Activated gamma-delta T cell (primary cell): Measurements from ENCODE around the gene MAP4K1.
"Not testable (repeated sequence)": the region's sequence is repeated elsewhere in the genome, so short reads cannot be mapped to it uniquely, and the experiment has no call there.

Experiments
- DNase-seq: peaks from one replicate; lab custom pipeline; 2025; lab: John Stamatoyannopoulos, UW

MAP4K1 gene

GRCh38 chr19:38624822-38625221 lies 7.1 kb upstream of the MAP4K1 start:
- DNase-seq: no peak

GRCh38 chr19:38619361-38620174 lies 1.8 kb upstream of the MAP4K1 start:
- no peak for DNase-seq

GRCh38 chr19:38618590-38619360 lies 1.0 kb upstream of the MAP4K1 start, which contains the start of gene EIF3K:
Gene EIF3K (plus strand): TSS chr19:38619188. CDS start chr19:38619269, 81 bp downstream.
- peak; percentile 95 for DNase-seq

- no peak for DNase-seq
Observed at GRCh38 chr19:38617283-38617763, 430 bp downstream of the MAP4K1 start.

- no peak for DNase-seq
Observed at GRCh38 chr19:38616265-38616664, 1.5 kb downstream of the MAP4K1 start.

GRCh38 chr19:38615007-38615581 lies 2.7 kb downstream of the MAP4K1 start:
- no peak for DNase-seq

GRCh38 chr19:38614289-38614688 lies 3.5 kb downstream of the MAP4K1 start:
- DNase-seq: no peak

GRCh38 chr19:38606131-38606530 lies 11.6 kb downstream of the MAP4K1 start:
- DNase-seq: no peak

GRCh38 chr19:38602856-38603255 lies 14.9 kb downstream of the MAP4K1 start:
- not testable (repeated sequence) for DNase-seq

- DNase-seq: no peak
Observed at GRCh38 chr19:38599722-38600121, 18.0 kb downstream of the MAP4K1 start.

GRCh38 chr19:38597075-38597474 lies 20.7 kb downstream of the MAP4K1 start:
- DNase-seq: no peak

- no peak for DNase-seq
Observed at GRCh38 chr19:38596057-38596981, 21.4 kb downstream of the MAP4K1 start.

- DNase-seq: no peak
Observed at GRCh38 chr19:38592940-38593339, 24.8 kb downstream of the MAP4K1 start.

GRCh38 chr19:38588041-38588440 lies 29.7 kb downstream of the MAP4K1 start:
- DNase-seq: no peak

GRCh38 chr19:38587562-38587961 lies 30.2 kb downstream of the MAP4K1 start:
- DNase-seq: no peak

- no peak for DNase-seq
Observed at GRCh38 chr19:38583985-38584305, 33.8 kb downstream of the MAP4K1 start.

GRCh38 chr19:38583219-38583984 lies 34.4 kb downstream of the MAP4K1 start:
- DNase-seq: no peak

- no peak for DNase-seq
Observed at GRCh38 chr19:38580080-38580479, 37.7 kb downstream of the MAP4K1 start.

- not testable (repeated sequence) for DNase-seq
Observed at GRCh38 chr19:38579304-38579703, 38.4 kb downstream of the MAP4K1 start.

GRCh38 chr19:38577826-38578225 lies 39.9 kb downstream of the MAP4K1 start:
- no peak for DNase-seq

GRCh38 chr19:38571682-38572081 lies 46.1 kb downstream of the MAP4K1 start:
- DNase-seq: no peak
